HG03378 (cell line): Measurements from ENCODE around the gene GPR180.
"Not testable (repeated sequence)": the region's sequence is repeated elsewhere in the genome, so short reads cannot be mapped to it uniquely, and the experiment has no call there.

Source experiments
- ATAC-seq: cut with Tn5 transposase; IDR thresholded peaks from one replicate; pipeline ENCODE4 v1.9.1; 2021; ENCODE audit warnings: mild to moderate bottlenecking, moderate library complexity; ENCODE audit not compliant: unreplicated experiment

Gene GPR180

DNA sequence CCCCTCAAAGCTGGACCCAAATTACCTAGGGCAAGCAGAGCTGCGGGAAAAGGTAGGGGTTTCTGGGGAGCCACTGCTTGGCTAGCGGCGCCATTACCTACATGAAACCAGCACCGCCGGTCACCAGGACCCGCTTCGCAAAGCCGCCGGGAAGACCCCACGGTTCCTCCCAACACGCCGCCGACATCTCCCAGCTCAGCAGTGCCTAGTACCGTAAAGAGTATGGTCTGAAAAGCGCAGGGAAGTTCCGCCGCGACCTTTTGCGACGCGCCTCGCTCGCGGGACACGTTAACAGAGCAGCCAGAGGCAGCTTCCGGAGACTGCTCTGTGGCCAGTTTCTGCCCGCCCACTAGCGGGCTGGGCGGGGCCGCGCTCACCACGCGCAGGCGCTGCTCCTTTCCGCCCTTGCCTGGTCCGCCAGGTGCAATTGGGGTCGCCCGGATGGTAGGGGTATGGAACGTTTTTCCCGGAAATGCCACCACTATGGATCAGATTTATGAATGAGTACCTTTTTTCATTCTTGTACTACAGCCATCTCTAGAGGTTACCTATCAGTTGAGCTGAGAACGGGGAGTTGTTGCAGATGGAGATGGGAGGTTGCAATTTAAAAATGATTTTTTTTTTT, 5.6 kb upstream of the GPR180 start, which contains the start of gene TGDS:
Gene TGDS (minus strand): TSS at position 203 of the 625 bp plus-strand sequence. CDS start 16 bp downstream, at position 187.
- peak; percentile 92 for ATAC-seq

DNA sequence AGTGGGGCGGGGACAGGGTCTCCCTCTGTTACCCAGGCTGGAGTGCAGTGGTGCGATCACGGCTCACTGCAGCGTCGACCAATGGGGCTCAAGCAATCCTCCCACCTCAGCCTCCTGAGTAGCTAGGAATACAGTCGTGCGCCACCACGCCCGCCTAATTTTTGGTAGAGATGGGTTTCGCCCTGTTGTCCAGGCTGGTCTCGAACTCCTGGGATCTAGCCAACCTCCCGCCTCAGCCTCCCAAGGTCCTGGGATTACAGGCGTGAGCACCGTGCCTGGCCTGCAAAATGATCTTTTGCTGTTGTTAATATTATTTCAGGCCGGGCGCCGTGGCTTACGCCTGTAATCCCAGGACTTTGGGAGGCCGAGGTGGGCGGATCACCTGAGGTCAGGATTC, 5.1 kb upstream of the GPR180 start:
- no peak for ATAC-seq

DNA sequence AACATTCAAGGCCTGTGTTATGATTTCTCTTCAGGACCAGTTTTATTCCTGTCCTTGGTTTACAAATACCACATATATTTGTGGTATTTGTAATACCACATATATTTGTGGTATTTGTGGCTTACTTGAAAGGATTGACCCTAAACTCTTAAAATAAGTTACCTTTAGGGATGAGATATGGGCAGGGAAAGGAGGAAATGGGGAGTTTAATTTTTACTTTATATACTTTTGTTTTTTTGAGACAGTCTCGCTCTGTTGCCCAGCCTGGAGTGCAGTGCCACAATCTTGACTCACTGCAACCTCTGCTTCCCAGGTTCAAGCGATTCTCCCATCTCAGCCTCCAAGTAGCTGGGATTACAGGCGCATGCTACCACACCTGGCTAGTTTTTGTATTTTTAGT, 3.4 kb upstream of the GPR180 start:
- ATAC-seq = no peak

- ATAC-seq = no peak
Measured at GRCh38 chr13:94599877-94600276, 1.8 kb upstream of the GPR180 start.

GRCh38 chr13:94602467-94602866, 810 bp downstream of the GPR180 start:
- ATAC-seq = no peak

GRCh38 chr13:94607056-94607455, 5.4 kb downstream of the GPR180 start:
- no peak for ATAC-seq

DNA sequence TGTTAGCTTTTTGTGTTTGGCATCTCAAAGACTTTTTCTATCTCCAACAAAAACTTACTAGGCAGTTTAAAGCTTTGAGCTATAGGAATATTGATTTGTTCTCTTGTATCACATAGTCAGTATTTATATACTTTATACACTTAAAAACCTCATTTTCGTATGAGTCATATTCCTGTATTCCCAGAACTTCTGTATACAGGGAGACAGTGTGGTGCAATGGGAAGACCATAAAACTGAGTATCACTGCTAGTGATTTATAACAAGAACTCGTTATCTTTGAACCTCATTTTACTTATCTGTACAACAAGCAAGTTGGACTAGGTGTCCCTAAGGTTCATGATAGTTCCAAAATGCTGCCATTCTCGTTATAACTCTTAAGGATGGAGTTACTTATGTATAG, 6.3 kb downstream of the GPR180 start:
- ATAC-seq = no peak

DNA sequence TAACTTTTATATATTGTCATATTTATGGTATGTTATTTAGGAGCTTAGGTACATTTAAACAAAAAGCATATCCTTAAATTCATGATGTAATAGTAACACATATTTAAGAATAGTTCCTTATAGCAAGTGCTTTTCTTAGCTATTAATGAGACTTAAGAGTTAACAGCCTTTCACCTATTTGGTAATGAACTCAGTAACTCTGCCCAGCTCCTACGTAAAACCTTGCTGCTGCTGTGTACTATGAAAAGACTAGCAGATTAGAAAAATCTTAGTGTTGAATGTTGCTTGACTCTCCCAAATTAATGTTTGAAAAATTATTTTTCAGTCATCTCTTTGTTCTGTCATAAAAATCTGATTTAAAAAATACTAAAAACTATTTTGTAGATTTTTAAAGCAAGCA, 6.9 kb downstream of the GPR180 start:
- no peak for ATAC-seq

GRCh38 chr13:94609196-94609595, 7.5 kb downstream of the GPR180 start:
- ATAC-seq = no peak

DNA sequence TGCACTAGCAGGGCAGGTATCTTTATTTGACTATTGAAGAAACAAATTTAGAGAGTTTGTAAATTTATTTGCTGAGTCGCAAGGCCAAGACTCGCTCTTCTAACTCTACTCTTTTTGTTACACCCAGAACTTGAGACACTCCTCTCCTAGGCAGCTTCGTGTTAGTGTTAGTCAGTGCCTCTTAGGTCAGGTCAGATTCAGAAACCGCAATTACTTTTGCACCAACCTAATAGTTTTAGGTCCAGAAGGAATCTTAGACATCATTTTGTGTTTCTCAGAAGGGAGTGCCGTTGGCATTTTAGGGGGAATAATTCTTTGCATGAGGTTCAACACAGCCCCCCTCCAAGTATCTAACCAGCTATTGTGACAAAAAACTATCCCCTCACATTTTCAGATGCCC, 8.8 kb downstream of the GPR180 start:
- no peak for ATAC-seq

DNA sequence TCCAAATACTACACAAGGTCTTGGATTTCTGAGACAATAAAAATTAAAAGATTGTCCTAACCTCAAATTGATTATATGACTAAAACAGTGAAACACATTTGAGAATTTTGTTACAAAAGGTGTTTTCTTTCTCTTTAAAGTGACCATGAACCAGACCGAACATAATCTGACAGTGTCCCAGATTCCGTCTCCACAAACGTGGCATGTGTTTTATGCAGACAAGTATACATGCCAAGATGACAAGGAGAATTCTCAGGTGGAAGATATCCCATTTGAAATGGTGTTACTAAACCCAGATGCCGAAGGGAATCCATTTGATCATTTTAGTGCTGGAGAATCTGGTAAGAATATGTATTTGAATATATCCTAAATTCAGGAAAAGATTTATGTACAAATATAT, 10.4 kb downstream of the GPR180 start:
- no peak for ATAC-seq

DNA sequence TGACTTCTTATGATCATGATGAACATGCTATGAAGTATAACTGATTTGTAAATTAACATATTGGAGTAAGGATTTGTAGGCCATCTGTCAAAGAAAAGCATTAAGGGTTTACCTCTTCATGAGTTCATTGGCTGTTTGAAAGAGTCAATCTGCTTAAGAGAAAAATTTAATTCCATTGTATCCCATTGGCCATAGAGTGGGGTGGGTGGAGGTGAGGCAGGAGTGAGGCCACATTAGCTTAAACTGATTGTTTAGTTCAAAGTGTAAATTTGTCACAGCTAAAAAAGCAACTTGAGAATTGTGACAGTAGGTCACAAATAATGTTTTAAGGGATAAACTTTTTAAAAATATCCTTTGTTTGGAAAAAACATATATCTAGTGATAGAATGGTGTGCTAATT, 11.4 kb downstream of the GPR180 start:
- ATAC-seq = no peak

DNA sequence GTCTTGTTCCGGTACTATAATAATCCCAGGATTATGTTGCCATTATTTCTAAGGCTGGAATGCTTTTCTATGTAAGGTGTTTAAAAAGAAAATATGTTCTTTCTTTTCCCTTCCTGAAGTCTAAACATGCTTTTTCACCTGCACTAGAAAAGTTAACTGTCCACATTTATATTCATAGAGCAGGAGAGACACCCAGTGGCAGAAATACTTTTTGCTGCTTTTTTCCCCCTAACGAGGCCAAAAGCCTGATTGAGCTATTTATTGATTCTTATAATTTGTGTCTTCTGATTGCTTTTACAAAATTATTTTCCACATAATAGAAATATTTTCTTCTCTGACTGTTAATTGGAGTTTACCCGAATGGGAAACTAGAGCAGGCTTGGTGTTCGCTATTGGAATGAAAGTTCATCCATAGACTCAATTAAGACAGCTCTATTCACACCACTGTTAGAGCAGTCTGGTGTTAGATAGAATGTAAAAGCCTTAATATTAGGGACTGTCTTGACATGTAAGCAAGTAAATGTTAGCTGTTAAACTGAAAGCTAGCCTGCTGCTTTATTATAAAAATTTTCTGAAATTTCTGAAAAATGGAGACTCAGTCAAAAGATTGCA, 15.8 kb downstream of the GPR180 start:
- ATAC-seq = peak; percentile 48

GRCh38 chr13:94620286-94620896, 18.7 kb downstream of the GPR180 start:
- ATAC-seq = peak; percentile 75

- ATAC-seq = no peak
Measured at GRCh38 chr13:94622344-94622743, 20.7 kb downstream of the GPR180 start.

- no peak for ATAC-seq
Measured at GRCh38 chr13:94623316-94623715, 21.7 kb downstream of the GPR180 start.

GRCh38 chr13:94630858-94631257, 29.2 kb downstream of the GPR180 start:
- no peak for ATAC-seq

- ATAC-seq = no peak
Measured at GRCh38 chr13:94632226-94632980, 30.7 kb downstream of the GPR180 start.

DNA sequence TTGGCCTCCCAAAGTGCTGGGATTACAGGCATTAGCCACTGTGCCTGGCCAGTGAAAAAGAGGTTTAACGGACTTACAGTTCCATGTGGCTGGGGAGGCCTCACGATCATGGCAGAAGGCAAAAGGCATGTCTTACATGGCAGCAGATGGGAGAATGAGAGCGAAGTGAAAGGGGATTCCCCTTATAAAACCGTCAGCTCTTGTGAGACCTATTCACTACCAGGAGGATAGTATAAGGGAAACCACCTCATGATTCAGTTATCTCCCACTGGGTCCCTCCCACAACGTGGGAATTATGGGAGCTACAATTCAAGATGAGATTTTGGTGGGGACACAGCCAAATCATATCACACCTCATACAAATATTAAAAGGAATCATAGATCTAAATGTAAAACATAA, 34.4 kb downstream of the GPR180 start:
- ATAC-seq = not testable (repeated sequence)

GRCh38 chr13:94636942-94637578, 35.4 kb downstream of the GPR180 start:
- no peak for ATAC-seq

GRCh38 chr13:94637677-94638076, 36.0 kb downstream of the GPR180 start:
- ATAC-seq = not testable (repeated sequence)
